ENCODE data around the gene CXorf49. TPM values are rescaled to one million over a fixed set of nuclear protein-coding genes. Genes with fewer than 3 reads are reported as not detected.
"Not testable (repeated sequence)": the region's sequence is repeated elsewhere in the genome, so short reads cannot be mapped to it uniquely, and the experiment has no call there.

The CXorf49 gene
- total RNA-seq, 2 donors from 2014 or later: not detected

DNA sequence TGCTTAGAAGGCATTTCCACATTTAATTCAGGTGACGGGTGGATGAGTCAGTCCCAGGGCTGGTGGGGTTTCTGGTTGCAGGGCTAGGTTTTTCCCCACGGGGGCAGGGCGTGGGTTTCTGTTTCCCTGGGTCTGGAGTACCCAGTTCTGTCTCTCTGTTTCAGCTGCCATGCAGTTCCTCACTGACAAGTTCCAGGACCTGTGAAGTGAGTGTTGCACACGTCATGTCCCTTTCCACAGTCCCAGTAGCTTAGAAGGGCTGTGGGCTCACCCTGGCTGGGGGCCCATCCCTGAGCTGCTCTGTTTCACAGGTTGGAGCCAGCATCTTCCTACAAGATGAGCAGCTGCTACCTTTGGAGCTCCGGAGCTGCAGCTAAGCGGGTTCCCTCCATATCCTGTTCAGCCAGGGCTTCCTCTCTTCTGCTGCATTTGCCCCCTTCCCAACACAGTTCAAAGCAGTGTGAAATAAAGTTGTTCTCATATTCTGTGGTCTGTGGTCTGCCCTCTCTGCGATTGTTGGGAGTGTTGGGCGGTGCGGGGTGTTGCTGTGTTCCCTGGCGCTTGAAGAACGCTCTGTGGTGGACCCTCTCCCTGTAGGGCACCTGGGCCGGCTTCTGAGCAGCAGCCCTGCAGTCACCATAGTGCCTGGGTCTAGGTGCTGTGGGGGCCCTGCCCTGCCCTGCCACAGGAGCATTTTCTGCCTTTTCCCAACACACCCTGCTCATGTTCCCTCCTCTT is 46.9 kb downstream of the CXorf49 start:
- TF ChIP-seq, protein P1, sequence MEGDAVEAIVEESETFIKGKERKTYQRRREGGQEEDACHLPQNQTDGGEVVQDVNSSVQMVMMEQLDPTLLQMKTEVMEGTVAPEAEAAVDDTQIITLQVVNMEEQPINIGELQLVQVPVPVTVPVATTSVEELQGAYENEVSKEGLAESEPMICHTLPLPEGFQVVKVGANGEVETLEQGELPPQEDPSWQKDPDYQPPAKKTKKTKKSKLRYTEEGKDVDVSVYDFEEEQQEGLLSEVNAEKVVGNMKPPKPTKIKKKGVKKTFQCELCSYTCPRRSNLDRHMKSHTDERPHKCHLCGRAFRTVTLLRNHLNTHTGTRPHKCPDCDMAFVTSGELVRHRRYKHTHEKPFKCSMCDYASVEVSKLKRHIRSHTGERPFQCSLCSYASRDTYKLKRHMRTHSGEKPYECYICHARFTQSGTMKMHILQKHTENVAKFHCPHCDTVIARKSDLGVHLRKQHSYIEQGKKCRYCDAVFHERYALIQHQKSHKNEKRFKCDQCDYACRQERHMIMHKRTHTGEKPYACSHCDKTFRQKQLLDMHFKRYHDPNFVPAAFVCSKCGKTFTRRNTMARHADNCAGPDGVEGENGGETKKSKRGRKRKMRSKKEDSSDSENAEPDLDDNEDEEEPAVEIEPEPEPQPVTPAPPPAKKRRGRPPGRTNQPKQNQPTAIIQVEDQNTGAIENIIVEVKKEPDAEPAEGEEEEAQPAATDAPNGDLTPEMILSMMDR (IDR thresholded peaks at IDR 0.05): no peak

DNA sequence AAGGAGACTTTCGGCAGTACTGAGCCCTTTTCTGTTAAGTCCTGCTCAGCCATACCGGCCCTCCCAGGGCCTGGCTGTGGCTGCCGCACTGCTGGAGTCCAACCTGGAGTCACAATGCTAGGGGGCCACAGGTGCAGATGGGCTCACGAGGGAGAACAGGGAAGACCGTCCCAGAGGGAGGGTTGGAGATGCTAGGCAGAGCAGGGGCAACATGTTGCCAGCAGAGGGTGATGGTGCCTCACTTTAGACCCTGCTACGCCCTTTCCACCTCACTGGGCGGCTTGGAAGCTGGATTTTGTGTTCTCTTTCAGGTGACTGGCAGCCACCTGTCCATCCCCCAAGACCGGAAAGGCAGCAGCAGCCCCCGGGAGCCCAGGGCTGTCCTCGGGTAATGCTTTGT is 48.1 kb downstream of the CXorf49 start:
- H3K4me1 ChIP-seq; H3K27ac ChIP-seq; H3K9me3 ChIP-seq; H3K27me3 ChIP-seq; H3K4me3 ChIP-seq; H3K36me3 ChIP-seq; DNase-seq (ENCODE audit: low spot score): not testable (repeated sequence)
- TF ChIP-seq, protein P1 (IDR thresholded peaks at IDR 0.05): peak in 1 of 2 donors; percentile 51

More for the DNA sequence above, 46.9 kb downstream of the CXorf49 start:
- Histone ChIP-seq H3K27me3 (no peaks in the 10 kb centered on the region), H3K36me3 (no peaks in the 10 kb centered on the region), H3K4me1 (no peaks in the 10 kb centered on the region), H3K9me3 (no peaks in the 10 kb centered on the region), H3K27ac (no peak overlapping the region), H3K4me3 (no peak overlapping the region)
- DNase-seq (ENCODE audit: low spot score): no peak

DNA sequence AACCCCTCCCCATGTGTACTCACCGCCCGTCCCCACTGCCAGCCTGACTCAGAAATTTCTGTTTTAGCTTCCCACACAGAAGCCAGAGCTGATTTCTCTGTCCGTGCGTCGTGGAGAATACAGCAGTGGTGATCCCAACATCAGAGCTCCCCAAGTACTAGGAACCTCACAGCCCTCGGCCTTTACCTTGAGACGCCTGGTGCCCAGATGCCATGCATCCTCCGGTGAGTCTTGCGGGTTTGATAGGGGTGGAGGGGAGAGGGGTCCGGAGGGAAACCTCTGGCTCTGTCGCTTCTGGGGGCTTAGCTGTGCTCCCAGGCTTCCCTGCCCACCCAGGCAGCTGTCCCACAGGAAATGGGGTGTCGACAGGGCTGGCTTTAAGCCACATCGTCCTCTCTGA is 48.6 kb downstream of the CXorf49 start:
- no peaks in the 10 kb centered on the region for H3K9me3 ChIP-seq
- TF ChIP-seq, protein P1 (IDR thresholded peaks at IDR 0.05): no peak
- no peaks in the 10 kb centered on the region for H3K4me1 ChIP-seq
- no peaks in the 10 kb centered on the region for H3K36me3 ChIP-seq
- H3K27ac ChIP-seq: no peak overlapping the region
- no peak for DNase-seq (ENCODE audit: low spot score)
- no peak overlapping the region for H3K4me3 ChIP-seq
- H3K27me3 ChIP-seq: no peaks in the 10 kb centered on the region

DNA sequence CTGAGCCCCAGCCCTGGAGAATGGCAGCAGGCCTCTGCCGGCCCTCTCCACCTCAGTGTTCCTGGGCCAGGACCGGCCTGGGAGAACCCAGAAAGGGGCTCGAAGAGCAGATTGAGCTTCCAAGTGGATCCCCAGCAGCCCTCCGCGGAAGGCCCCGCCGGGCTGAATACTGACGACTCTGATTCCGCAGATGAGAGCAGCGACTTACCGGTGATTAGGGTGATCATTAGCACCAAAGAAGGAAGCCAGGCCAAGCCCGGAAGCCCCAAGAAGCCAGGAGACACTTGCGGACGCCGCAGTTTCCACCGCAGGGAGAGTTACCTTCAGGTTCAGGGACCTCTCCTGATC is 49.9 kb downstream of the CXorf49 start:
- DNase-seq (ENCODE audit: low spot score): no peak
- no peak overlapping the region for H3K27ac ChIP-seq
- TF ChIP-seq, protein P1 (IDR thresholded peaks at IDR 0.05): no peak
- H3K27me3 ChIP-seq: no peaks in the 10 kb centered on the region
- no peaks in the 10 kb centered on the region for H3K4me1 ChIP-seq
- H3K4me3 ChIP-seq: no peak overlapping the region
- H3K9me3 ChIP-seq: no peaks in the 10 kb centered on the region
- no peaks in the 10 kb centered on the region for H3K36me3 ChIP-seq

DNA sequence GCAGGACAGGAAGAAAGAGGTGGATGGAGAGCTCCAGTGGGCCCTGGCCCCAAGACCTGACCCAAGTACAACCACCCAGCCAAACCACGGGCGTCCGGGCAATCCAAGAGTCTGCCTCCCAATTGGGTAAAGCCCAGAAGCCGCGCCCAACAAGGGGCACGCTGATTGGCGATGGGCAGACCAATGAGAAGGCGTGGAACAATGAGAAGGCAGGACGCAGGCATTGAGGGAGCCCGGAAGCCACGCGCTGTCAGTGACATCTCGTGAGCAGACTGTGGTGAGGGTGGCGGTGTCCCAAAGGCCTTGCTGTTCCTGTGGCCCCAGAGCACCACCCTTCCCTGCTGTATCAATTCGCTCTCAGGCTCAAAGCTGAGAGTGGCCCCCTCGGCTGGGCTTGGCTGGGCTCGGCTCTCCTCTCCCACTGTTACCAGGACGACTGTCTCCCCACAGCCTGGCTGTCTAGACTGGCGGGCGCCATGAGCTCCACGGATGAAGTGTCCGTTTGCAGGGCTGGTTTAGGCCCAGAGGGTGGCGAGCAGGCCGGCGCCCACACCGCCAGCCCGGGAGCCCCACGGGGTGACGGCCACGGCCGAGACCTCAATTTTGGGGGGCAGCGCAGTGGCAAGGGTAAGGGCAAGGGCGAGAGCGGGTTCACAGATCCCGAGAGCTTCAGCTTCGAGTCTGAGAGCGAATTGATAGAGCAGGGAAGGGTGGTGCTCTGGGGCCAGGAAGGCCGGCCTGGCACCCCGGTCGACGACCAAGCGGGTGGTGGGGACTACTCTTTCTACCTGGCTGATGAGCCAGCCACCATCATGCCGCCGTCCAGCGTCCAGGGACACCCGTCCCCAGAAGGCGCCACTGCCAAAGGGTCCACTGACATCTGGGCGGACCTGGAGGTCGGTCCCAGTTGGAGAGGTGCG is 50.5 kb downstream of the CXorf49 start, which contains the start of gene LOC101059915:
TSS of gene LOC101059915 (plus strand) at position 219 of the 920 bp plus-strand sequence.
- H3K4me1 ChIP-seq: no peaks in the 10 kb centered on the region
- H3K36me3 ChIP-seq: no peaks in the 10 kb centered on the region
- no peak for DNase-seq (ENCODE audit: low spot score)
- H3K27ac ChIP-seq: no peak within 1 kb of the TSS
- H3K27me3 ChIP-seq: no peaks in the 10 kb centered on the region
- TF ChIP-seq, protein P1 (IDR thresholded peaks at IDR 0.05): no peak
- H3K4me3 ChIP-seq: no peak within 1 kb of the TSS
- H3K9me3 ChIP-seq: no peaks in the 10 kb centered on the region
